HG02840 (cell line): ENCODE data around the gene LIN54.
"Not testable (repeated sequence)": the region's sequence is repeated elsewhere in the genome, so short reads cannot be mapped to it uniquely, and the experiment has no call there.

Source experiments
- ATAC-seq: cut with Tn5 transposase; IDR thresholded peaks from one replicate; pipeline ENCODE4 v1.9.1; 2021; ENCODE audit warnings: mild to moderate bottlenecking, moderate library complexity, moderate number of reproducible peaks; ENCODE audit not compliant: unreplicated experiment, low FRiP score

LIN54 gene

DNA sequence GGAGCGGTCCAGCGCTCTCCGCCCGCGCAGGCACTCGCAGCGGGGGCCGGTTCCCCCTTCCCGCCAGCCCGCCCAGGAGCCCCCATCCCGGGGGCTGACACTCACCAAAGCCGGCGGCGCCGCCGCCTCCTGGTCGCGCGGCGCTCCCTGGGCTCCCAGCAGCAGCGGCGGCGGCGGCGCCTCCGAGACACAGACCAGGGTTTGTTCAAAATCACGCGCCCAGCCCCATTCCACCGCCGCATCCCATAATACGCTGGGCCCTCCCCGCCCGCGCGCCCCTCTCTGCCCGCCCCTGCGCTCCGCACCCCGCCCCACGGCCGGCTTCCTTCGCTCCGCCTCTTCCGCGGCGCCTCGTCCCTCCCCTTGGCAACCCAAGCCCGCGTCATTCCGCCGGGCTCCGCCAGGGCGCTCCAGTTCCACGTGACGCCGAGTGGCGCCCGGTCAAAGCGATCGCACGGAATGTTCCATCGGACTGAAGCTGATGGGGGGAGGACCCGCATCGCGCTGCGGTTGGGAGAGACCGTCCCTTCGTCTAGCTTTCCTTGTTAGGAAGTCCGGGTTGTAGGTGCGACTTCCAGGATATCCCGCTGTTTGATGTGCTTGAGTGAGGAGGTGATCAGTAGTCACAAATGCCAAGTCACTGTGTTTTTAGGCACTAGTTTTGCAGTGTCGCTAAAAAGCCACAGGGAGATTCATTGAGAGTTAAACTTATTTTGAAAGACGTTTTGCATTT is 2.2 kb upstream of the LIN54 start:
- peak; percentile 88 for ATAC-seq

DNA sequence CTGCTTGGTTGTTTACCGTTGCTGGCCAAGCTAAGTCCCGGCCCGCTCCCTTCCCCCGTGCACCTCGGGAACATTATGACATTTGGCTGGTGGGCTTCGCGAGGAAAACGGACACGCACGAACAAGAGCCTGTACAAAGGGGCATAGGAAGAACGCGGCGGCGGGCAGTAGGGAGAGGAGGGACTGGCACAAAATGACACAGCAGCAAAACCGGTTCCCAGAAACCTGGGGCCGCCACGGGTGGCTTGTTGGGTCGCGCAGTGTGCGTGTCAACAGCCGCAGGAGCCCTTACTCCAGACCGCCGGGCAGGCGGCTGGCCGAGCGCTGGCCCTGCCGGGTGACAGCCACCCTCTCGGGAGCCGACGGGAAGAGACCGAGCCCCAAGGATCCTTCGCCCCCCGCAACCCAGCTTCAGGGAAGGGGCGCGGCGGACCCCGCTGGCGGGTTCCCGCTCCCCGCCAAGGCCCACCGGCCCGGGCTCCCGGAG is 1.6 kb upstream of the LIN54 start:
- ATAC-seq, result peak; percentile 19

DNA sequence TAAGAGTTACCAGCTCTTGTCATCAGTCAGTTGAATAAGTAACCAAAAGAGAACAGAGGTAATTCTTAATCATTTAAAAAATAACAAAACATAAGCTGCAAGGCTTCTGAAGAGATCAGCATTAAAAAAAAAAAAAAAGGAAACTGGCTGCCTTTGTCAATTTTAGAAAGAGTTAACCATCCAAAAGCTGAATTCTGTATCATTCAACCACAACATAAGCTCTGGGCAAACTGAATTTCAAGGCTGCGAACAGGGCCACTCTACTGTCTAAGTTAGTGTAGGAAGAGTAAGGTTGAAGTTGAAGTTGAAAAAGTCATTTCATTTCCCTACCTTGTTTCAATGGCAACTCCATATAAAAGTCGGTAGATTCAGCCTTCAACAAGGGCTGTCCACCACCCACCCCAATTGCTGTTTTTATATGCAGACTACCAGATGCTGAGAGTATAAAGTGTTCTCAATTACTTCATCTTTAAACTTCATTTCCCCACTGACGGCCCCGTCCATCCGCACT is 1.1 kb upstream of the LIN54 start:
- no peak for ATAC-seq

DNA sequence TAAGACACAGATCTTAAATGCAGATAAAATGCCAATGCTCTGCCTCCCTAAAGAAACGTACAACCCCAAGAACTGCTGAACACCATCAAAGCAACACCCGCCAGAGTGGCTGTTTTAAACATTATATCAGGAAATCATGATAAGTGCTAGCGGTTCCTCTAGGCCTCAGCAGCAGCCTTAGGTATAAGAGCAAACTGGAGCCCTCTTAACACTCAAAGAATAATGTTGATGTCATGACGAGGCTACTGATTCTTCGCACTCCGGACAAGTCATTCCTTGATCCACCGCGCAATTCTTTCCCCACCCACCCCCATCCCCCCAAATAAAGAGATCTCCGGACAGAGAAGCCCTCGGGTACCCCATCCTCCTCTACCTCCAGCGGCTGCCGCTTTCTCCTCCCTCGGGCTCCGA is 507 bp downstream of the LIN54 start:
- no peak for ATAC-seq

DNA sequence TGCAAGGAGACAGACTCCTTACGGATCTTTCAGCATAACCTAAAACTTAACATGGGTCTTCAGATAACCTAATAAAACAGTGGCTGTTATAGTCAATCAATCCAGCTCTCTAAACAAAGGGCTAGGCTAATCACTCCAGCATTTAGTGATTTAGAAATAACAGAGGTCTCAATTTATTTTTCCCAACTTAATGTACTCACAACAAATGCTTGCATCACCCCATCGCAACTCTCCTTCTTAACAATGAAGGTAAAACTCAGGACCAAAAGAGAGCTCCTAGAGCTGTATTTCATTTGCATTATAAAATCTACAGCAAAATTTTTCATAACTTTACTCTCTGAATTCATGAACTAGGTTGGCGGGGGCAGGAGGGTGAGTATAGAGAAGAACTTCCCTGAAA is 1.1 kb downstream of the LIN54 start:
- ATAC-seq, result no peak

DNA sequence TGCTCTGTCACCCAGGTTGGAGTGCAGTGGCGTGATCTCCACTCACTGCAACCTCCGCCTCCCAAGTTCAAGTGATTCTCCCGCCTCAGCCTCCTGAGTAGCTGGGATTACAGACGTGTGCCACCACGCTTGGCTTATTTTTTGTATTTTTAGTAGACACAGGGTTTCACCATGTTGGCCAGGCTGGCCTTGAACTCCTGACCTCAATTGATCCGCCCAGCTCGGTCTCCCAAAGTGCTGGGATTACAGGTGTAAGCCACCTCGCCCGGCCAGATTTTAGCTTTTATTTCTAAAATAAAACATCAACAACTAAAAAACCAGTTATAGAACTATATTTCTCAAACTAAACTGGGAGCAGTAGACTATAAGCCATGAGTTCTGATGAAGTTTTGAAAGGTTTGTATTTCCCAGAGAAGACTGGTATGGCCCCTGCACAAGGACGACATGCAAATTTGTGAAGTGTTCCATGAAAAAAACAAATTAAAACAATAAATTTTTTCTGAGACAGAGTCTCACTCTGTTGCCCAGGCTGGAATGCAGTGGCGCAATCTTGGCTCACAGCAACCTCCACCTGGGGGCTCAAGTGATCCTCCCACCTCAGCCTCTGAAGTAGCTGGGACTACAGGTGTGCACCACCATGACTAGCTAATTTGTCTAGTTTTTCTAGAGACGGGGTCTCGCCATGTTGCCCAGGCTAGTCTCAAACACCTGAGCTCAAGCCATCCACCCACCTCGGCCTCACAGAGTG is 7.4 kb downstream of the LIN54 start:
- ATAC-seq, result not testable (repeated sequence)

DNA sequence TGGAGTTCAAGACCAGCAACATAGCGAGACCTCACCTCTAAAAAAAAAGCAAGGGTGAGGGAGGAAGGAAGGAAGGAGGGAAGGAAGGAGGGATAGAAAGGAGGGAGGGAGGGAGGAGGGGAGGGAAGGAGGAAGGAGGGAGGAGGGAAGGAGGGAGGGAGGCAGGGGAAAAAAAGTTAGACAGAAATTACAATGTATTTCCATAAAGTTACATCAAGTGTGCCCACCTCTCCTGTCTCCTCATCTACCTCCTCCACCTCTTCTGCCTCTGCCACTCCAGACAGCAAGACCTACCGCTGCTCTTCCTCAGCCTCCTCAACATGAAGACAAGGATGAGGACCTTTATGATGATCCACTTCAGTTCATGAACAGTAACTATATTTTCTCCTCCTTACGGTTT is 8.3 kb downstream of the LIN54 start:
- no peak for ATAC-seq

DNA sequence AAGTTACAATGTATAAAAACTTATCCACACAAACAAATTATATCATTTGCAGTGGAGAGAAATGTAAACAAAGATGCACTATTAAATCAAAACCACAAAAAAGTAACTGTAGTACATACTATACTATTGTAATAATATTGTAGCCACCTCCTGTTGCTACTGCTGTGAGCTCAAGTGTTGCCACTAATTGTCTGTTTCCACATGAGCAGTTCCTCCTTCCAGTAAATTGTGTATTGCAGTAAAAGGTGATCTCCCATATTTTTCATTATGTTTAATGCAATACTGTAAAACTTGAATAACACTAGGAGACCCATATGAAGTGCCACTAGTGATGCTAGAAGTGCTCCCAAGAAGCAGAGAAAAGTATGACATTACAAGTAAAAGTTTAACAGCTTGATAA is 11.7 kb downstream of the LIN54 start:
- no peak for ATAC-seq

DNA sequence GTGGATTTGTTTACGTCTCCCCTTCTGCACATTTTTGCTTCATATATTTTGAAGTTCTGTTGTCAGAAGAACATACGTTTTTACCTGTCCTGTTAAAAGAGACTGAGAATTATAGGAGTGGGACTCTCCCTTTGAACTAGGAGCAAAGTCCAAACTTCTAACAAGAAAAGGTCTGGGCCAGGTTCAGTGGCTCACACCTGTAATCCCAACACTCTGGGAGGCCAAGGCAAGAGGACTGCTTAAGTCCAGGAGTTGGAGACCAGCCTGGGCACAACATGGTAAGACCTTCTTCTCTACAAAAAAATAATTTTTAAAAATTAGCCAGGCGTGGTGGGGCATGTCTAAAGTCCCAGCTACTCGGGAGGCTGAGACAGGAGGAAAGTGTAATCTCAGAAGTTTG is 15.8 kb downstream of the LIN54 start:
- no peak for ATAC-seq

DNA sequence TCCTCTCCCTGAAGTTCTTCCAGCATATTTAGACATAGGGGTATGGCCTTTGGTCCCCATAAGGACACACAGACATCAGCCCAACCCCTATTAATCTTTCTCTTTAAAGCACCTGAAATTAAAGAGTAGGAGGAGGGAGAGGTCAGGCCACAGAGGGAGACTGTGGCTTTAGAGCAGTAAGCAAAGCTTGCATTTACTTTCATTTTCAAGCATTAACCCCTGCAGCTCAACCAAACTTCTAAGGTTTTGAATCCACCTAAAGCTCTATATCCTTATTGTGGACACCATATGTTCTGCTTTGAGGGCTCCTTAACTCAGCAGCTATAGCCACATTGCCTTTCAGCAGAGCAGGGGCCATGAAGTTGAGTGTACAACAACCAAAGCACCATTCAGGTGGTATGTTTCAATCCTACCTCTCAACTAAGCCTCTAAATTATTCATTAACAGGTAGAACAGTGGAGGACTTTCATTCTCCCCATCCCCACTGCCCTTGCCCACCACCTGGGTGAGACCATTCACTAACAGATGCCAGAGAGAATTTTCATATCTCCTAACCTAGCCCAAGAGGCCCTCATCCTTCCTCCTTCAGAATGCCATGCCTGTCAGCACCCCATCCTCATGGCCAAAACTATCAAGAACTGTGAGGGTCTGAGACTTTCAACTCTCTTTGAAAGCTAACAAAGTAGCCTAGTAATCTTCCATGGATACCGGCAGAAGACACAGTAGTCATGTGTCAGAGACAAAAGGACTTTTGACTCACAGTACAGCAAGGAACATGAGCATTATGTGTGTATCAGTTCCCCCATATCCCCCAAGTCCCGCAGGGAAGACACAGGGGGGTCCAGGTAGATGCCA is 20.8 kb downstream of the LIN54 start:
- peak; percentile 92 for ATAC-seq

DNA sequence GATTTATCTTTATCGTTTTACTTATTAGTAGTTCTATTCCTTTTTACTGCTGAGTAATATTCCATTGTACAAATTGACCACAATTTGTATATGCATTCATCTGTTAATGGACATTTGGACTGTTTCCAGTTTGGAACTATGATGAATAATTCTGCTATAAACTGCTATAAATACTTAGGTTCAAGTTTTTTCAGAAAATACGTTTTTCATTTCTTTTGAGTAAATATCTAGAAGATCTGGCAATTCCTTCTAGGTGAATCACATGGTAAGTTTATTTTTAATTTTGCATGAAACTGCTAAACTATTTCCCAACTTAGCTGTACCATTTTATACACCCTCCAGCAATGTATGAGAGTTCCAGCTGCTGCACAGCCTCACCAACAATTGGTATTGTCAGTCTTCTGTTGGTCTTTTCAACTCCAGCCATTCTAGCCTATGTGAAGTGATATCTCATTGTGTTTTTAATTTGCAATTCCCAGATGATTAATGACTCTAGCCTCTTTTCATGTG is 22.2 kb downstream of the LIN54 start:
- ATAC-seq, result no peak

DNA sequence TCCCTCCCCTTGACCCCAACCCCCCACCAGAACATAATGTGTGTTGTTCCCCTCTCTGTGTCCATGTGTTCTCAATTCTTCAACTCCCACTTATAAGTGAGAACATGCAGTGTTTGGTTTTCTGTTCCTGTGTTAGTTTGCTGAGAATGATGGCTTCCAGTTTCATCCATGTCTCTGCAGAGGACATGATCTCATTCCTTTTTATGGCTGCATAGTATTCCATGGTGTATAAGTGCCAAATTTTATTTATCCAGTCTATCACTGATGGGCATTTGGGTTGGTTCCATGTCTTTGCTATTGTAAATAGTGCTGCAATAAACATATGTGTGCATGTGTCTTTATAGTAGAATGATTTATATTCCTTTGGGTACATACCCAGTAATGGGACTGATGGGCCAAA is 23.1 kb downstream of the LIN54 start:
- ATAC-seq, result not testable (repeated sequence)

DNA sequence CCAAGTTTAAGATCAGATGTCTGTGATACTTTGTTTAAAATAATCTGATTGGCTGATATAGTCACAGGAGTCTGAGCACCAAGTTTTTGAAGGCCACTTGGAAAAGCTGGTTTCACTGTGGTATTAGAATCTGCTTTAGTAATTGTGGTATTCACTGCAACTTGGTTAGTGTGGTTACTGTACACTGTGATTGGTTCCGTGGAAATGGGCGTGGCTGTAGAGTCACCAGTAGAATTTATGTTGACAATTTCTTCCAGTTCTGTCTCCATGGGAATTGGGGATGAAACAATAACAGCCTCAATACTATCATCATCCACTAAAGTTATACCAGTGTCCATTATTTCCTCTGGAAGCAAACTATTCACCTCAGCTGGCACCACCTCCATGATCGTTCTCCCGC is 26.2 kb downstream of the LIN54 start:
- no peak for ATAC-seq

DNA sequence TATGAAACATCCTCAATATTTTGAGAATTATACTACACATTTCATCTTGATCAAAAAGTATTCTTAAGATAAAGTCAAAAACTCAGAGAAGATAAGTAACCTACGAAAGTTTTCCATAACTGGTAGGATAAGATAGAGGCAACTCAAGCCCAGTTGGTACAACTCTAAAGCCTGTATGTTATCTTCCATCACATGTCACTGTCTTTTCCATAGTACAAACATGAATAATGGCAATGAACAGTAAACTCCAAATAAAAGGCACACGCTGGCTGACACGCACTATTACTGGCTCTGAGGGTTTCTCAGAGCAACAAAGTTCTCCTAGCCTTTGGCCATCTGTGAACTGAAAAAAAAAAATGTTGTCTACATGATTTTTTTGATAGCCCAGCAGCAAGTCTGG is 27.2 kb downstream of the LIN54 start:
- no peak for ATAC-seq

DNA sequence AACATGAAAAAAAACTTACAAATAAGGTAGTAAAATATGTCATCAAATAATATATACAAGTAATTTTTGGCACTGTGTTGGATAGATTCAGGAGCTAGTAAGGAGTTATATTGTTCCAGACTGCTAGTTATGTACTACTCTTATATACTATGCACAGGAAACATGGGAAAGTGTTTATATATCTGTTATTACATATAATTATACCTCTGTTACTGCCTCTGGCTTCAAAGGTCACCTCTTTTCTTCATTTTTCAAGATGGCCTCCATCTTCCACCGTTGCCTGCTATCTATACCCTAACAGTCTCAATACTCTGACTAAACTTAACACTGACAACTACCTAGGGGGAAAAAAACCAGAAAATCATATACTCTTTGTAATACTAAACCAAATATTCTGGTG is 29.5 kb downstream of the LIN54 start:
- ATAC-seq, result no peak

DNA sequence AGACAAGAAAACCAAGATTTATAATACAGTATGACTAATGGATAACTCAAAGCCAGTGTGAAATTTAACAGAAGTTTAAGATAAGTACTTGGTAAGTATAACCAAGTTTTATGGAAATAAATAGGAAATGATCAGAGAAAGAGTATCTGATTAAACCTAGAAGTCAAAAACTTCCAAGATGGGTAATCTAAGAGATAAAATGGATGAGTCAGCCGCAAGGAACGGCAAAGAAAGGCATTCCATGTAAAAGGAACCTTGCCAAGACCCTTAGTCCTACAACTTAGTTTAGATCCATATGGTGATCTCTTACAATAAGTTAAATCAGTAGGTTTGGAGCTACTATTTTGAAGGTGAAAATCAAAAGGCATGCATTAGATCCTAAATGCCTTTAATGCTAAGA is 34.8 kb downstream of the LIN54 start:
- no peak for ATAC-seq

DNA sequence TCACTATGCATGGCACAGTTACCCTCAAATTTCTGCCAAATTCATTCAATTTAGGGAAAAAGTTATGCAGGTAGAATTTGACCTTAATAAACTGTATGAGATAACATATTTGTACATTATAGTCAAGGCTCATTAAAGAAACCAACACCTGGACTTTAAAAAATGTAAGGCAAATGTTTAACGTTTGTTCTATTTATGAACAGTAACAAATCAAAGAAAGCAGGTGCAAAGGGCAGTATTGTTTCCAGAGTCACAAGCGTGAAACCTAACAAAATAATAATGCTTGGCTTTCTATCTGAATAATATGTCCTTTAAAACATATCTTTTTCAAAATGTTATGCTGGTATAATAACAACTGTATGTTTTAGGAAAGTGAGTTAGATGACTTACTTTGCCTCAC is 41.2 kb downstream of the LIN54 start:
- no peak for ATAC-seq

DNA sequence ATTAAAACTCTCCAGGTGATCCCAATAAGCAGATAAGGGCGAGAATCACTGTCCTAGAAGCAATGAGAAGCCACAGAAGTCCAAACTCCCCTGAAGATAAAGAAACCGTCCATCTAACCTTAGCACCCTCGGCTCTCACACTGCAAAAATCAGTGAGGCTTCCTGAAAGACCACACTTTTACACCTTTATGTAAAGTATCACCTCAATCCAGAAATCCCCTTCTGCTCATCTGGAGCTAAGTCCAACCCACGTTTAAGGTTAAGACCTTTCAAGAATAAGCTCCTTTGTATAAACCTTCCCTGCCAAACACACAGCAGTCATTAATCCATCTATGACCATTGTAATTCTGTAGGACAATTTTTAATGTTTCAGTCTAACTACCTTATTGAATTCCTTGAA is 41.7 kb downstream of the LIN54 start:
- ATAC-seq, result no peak

DNA sequence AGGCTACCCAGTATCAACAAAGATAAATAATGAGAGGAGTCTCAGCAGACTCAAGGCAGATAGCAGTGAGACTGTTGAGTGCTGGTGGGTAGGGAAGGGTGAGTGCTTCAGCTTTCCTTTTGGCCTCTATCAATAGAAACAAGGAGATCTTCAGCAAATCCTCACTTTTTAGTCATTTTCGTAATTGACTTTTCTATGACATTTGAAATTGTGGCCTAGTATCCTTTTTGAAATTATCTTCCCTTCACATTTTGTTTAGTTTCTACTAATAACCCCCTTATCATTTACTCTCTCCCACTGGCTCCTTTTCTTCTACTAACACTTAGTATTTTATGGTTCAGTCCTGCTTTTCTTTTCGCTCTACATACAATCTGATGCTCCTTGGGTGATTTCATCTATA is 44.9 kb downstream of the LIN54 start:
- ATAC-seq, result no peak

DNA sequence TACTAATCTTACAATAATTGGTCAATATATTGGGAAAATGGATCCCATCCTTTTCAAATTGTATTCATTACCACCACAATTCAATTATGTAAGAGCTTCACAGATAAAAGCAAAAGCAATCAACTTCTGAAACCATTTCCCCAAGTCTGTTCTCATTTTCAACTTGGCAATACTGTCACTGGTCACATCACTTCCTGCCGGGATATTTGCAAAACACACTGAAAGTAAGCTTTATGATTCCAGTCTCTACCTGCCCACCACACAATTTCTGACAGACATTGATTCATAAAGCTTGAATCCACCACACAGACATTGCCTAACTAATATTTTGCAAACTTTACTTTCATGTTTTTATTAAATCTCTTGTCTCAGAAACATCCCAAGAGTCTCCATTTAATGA is 53.6 kb downstream of the LIN54 start:
- ATAC-seq, result no peak

DNA sequence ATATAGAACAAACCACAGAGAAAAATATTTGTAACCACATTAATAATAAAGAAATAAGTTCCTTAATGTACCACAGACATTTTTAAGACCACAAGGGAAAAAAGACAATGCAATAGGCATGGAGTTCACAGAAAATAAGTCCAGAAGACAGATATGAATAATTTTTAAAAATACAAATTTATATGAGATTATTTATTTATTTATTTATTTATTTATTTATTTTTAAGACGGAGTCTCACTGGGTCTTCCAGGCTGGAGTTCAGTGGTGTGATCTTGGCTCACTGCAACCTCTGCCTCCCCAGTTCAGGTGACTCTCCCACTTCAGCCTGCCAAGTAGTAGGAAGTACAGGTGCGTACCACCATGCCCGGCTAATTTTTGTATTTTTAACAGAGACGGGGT is 56.4 kb downstream of the LIN54 start:
- no peak for ATAC-seq
